Muscle of back (tissue), 13 donors: Measurements from ENCODE around the gene OR2T6. TPM values are rescaled to one million over a fixed set of nuclear protein-coding genes. Genes with fewer than 3 reads are reported as not detected.
"Not testable (repeated sequence)": the region's sequence is repeated elsewhere in the genome, so short reads cannot be mapped to it uniquely, and the experiment has no call there.

Experiments used
- DNase-seq, 3 donors: peaks; one replicate each; pipeline versions ENCODE4 v3.0.0 to v3.0.0-alpha.2; 2013
- long read RNA-seq, 9 donors: transcript quantifications; one replicate each; lab custom pipeline, GENCODE V29; 2026
- polyA plus RNA-seq, 10 donors: library from polyadenylated mRNA; unstranded; fragments of 120-200 nt; gene quantifications; one replicate each; pipeline ENCODE4 v1.2.1, GENCODE V29; 2013; ENCODE audit not compliant: insufficient read length in 10 of 10

The OR2T6 gene, protein sequence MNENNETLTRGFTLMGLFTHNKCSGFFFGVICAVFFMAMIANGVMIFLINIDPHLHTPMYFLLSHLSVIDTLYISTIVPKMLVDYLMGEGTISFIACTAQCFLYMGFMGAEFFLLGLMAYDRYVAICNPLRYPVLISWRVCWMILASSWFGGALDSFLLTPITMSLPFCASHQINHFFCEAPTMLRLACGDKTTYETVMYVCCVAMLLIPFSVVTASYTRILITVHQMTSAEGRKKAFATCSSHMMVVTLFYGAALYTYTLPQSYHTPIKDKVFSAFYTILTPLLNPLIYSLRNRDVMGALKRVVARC
- polyA plus RNA-seq: not detected
- long read RNA-seq, donor 1: 0 reads
- long read RNA-seq, donor 2: 0 reads
- long read RNA-seq, donor 3: 0 reads
- long read RNA-seq, donor 4: 0 reads
- long read RNA-seq, donor 5: 0 reads
- long read RNA-seq, donor 6: 0 reads
- long read RNA-seq, donor 7: 0 reads
- long read RNA-seq, donor 8: 0 reads
- long read RNA-seq, donor 9: 0 reads

DNA sequence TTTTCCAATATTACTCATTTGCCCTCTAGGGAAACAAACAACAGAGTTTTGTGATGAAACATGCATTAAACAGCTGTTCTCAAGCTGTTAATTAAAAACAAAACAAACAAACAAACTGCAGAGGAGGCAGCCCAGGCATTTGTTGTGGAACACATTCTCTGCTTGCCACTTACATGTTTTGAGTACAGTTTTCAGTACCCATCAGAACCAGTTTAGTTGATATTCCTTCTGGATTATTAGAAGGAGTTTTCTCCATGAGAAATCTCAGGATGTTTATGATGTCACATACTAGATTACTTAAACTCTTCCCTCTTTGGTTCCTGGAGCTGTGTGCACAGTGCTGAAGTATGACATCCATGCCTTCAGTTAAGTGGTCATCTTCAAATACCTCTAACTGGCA, at the start of gene OR2T6:
TSS of gene OR2T6 (plus strand) at position 301 of the 400 bp plus-strand sequence. CDS start 11,863 bp downstream, outside the sequence.
- DNase-seq: no peak

- DNase-seq: no peak
Observed at GRCh38 chr1:248343451-248343850, 32.1 kb upstream of the OR2T6 start.

DNA sequence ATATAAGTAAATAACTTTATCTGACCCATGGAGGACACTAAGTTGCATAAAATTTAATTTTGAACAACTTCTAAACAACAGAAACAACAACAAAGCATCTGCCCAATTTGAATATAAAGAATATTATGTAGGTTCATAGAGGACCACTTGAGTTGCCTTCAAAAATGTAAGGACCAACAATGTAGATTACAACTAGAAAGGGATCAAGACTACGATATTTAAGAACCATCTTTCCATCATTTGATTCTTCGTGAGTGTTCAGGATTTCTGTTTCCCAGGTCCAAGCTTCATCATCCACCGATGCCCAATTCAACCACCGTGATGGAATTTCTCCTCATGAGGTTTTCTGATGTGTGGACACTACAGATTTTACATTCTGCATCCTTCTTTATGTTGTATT, 27.1 kb upstream of the OR2T6 start, which contains the start of gene OR14C36:
TSS of gene OR14C36 (plus strand) at position 301 of the 400 bp plus-strand sequence. CDS start at position 301, 0 bp downstream.
- no peak for DNase-seq

DNA sequence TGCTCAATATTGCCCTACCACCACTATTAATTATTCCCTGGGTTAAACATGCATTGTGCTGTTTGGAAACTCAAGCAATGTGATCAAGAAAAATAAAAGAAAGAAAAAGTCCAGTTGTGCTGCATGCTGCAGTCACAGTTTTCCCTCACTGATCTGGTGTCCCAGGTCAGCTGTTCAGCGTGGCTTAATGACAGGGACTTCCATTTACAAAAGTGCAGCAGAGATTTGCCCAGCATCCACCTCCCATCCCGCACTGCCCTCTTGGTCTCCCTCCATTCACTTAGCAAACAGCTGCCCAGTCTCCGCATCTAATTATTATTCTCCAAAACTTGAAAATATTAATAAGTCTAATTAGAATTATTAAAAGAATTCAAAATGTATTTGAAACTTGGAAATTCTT, 16.1 kb upstream of the OR2T6 start:
- DNase-seq: no peak

DNA sequence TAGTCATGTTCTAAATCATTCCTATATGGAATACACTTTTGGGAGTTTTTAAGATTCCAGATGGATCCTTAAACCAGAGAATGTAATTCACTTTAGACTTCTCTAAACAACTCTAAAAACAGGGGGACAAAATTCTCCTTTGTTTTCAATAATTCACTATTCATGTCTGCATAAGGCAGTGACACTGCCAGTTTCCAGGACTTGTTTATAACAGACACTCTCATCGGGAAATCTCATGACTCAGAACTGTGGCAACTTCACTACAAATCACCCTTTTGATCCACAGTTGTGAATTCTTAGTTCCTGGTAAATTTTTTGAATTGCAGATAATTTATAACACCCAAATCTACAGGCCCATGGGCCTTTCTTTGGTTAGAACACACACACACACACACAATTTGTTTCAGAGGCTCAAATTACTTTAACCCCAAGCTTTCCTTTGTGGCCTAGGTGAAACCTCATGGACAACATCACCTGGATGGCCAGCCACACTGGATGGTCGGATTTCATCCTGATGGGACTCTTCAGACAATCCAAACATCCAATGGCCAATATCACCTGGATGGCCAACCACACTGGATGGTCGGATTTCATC, 14.3 kb upstream of the OR2T6 start, which contains the start of gene OR2T4:
TSS of gene OR2T4 (plus strand) at position 545 of the 595 bp plus-strand sequence. CDS start at position 545, 0 bp downstream.
- no peak for DNase-seq

- DNase-seq: no peak
Observed at GRCh38 chr1:248366609-248367008, 8.9 kb upstream of the OR2T6 start.

GRCh38 chr1:248372394-248372793, 3.2 kb upstream of the OR2T6 start:
- no peak for DNase-seq

GRCh38 chr1:248373761-248374160, 1.8 kb upstream of the OR2T6 start:
- no peak for DNase-seq

GRCh38 chr1:248376916-248377315, 1.4 kb downstream of the OR2T6 start:
- DNase-seq: no peak

- no peak for DNase-seq
Observed at GRCh38 chr1:248380854-248381253, 5.3 kb downstream of the OR2T6 start.

GRCh38 chr1:248388426-248388825, 12.9 kb downstream of the OR2T6 start:
- DNase-seq: no peak

DNA sequence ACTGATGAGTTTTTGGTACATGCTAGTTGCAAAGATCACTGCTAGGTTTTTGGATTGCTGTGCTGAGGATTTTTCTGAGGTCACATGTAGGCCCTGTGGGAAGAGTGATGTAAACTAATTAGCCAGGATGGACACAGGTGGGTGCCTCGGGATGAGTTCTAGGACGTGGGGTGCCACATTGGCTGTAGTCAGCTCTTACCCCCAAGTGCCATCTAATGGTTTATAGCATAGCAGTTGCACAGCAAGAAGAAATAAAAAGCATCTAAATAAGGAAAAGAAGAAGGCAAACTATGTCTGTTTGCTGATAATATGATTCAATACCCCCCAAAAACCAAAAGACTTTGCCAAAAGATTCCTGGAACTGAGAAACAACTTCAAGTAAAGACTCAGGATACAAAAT, 17.5 kb downstream of the OR2T6 start:
- no peak for DNase-seq

GRCh38 chr1:248402748-248403147, 27.2 kb downstream of the OR2T6 start, which contains the start of gene OR2T1:
Gene OR2T1 (plus strand): TSS chr1:248403048. CDS start chr1:248406148, 3,100 bp downstream.
- DNase-seq: no peak

DNA sequence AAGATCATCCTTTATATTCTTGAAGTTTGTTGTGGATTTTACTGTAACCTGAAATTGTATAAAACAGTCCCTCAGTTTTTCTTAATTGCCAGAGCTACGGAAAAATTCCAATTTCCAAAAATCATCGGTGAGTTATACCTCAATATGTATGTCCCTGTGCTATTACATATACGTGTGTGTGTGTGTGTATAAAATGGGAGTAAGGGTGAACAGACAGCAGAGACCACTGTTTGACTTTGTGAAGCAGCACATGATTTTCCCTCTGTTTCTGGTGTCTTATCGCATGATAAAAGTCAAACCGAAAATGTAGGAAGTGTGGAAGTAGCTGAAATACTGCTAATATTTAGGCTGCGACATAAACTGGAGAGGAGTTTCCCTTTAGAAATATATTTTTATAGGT, 28.5 kb downstream of the OR2T6 start:
- DNase-seq: peak; percentile 5 to 11 (median 11)

DNA sequence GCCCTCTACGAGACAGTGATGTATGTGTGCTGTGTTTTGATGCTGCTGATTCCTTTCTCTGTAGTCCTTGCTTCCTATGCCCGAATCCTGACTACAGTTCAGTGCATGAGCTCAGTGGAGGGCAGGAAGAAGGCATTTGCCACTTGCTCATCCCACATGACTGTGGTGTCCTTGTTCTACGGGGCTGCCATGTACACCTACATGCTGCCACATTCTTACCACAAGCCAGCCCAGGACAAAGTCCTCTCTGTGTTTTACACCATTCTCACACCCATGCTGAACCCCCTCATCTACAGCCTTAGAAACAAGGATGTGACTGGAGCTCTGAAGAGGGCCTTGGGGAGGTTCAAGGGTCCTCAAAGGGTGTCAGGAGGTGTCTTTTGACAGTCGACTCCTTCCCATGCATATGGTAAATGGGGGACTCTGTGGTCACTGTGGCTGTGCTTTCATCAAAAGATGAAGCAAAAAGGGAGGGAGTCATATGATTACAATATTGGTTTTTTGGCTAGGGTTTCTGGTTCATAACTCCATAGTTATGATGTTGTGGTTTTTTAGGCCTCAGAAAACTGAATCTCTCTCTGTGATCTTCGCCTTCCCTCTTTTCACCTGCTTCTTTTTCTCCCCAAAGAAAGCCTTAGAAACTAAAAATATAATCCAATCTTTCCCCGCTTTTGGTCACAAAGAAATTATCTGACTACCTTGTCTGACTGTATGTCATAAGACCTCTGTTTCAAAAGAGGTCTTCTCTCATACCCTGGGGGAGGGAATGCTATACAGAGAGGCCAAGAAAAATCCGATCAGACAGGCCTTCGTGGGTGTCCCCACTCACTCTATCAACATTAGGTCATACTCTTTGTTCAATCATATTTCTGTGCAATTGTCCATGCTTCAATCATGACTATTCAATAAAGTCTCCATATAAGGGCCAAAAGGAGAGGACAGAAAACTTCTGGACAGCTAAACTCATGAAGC, 31.5 kb downstream of the OR2T6 start:
- no peak for DNase-seq

DNA sequence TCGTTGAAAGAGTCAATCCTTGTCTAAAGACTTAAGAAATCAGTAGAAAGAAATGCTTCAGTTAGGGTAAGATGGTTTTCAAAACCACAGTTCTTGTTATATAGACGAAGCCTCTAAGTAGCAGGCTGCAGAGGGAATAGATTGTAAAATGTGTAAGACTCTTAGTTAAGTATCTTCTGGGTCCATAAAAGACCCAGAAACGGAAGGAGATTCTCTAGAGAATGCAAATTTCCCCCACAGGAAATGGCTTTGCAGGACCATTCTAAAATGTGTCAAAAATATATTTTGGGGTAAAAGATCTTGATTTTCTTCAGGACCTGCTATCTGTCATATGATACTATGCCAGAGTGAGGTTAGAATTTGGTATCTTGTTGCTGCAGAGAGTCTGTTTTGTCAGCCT, 40.7 kb downstream of the OR2T6 start:
- no peak for DNase-seq

DNA sequence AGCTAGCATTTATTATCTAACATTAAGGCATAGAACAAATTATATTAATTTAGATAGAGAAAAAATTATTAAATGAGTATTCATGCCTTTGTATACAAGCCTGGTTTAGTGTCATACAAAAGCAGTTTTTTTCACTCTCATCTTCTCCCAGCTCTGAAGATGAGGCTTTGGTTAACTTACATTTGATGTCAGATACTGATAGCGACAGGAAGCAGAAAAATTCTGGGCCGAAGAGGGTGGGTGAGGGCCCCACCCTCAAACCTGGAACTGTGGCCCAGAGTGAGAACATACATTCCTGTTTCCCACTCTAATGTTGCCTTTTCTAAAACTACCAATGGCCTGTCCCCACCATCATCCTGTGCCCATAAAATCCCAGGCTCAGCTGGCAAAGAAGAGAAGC, 42.3 kb downstream of the OR2T6 start:
- DNase-seq: no peak

DNA sequence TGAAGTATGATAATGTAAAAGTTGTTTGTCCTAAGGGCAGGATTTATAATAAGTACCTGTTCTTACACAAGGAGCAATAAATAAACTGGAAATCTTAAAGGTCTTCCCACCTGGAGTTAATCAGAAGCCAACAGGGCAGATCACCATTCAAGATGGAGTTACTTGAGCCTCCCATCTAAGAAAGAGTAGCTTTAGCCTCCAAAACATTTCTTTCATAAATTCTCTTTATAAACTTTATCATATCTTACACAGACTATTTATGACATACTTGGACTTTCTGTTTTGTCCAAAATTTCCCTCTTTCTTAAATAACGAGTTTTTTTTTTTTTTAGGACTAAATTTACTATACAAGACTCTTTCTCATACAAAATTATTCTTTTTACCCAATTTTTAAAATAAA, 45.8 kb downstream of the OR2T6 start:
- DNase-seq: no peak

DNA sequence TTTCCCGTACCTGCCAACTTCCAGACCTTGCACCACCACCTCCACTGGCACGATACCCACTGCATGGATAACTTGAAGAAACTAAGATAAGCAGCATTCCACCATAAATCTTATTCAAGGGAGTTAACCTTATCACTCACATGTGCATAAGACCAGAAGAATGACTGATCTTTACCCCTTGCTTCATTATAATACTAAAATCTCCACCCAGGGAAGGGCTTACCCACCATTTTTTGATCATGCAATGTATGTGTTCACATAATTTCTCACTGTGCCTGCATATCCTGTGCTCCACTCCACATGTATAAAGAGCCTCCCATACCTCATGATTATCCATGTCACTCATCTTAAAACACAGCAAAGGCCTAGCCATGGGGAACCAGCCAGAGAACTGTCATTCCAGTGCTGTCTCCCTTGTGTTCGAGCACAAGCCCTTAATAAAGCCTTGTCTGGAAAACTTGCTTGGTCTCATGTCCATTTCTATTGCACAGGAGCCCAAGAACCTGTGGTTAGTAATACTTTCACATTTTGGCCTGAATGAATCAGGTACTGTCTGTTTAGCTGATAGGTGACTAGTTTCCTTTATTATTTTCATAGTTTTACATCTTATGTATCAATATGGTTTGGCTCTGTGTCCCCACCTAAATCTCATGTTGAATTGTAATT, 52.1 kb downstream of the OR2T6 start:
- DNase-seq: not testable (repeated sequence)

GRCh38 chr1:248428192-248428533, 52.6 kb downstream of the OR2T6 start:
- not testable (repeated sequence) for DNase-seq

DNA sequence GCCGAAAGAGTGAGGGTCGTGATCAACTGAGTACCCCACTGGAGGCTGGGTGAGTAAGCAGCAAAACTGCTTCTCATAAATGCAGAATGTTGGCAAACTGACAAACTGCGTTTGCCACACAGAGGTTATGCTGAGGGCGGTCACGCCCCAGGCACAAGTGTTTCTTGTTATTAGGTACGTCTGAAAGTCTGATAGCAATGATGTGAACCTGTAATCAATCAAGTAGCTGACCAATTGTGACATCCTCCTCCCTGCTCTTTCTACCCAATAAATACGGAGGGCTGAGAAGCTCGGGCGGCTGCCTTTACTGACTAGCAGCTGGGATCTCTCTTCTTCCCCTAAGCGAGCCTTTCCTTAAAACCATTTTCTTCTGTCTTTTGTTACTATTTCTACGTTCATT, 56.1 kb downstream of the OR2T6 start:
- not testable (repeated sequence) for DNase-seq
